NCI-H128 (cell line): Measurements from ENCODE around the gene GJA4.
"Not testable (repeated sequence)": the region's sequence is repeated elsewhere in the genome, so short reads cannot be mapped to it uniquely, and the experiment has no call there.

Experiments
- DNase-seq: peaks from one replicate; lab custom pipeline; 2025; ENCODE audit not compliant: unreplicated experiment; lab: John Stamatoyannopoulos, UW

Gene GJA4

DNA sequence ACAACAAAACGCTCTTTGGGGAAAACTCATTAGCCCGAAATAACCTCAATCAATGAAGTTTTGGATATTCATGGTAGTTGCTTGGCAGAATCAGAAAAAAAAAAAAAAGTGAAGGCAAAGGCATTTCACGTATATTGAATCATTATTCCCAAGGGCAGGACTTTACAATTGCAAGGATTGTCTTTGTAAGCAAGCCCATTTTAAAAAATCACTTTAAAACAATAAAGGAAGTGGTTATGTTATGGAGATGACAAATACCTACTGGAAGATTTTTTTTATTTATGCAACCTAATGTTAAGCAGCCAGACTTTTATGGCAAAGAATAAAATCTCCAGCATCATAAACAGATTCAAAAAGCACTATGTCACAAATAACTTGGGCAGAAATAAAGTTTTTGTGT is 23.9 kb upstream of the GJA4 start:
- no peak for DNase-seq

DNA sequence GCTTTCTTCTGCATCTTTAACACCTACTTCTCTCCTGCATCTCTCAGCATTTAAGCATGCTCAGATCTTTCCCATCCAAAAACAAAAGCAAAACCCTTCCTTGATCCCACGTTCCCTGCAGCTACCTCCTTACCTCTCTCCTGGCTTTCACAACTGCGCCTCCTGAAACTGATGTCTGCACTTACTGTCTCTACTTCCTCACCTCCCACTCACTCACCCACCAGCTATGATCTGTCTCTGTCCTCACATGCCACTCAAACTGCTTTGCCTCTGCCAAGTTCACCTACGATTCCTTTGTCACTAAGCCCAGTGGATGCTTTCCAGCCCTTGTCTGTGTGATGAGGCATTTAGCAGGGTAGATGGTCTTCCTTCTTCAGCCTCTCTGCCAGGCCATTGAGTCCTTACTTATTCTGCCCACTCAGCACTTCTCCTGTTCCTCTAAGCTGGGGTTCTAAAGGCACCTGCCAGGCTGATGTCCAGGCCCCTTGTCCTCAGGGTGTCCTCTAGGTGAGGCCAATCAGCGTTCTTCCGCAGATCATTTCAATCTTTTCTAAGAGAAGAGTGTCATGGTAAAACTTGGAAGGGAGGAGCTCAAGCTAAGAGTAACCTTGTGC is 21.8 kb upstream of the GJA4 start:
- DNase-seq: no peak

- DNase-seq: no peak
Observed at GRCh38 chr1:34771573-34772371, 21.0 kb upstream of the GJA4 start.

DNA sequence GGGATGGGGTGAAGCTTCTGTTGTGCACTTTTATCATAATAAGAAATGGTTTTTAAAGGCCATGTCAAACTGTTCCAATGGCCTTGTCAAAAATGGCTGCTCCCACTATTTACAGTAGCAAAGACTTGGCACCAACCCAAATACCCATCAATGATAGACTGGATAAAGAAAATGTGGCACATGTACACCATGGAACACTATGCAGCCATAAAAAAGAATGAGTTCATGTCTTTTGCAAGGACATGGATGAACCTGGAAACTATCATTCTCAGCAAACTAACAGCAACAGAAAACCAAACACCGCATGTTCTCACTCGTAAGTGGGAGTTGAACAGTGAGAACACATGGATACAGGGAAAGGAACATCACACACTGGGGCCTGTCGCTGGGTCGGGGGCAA is 19.7 kb upstream of the GJA4 start:
- DNase-seq: not testable (repeated sequence)

DNA sequence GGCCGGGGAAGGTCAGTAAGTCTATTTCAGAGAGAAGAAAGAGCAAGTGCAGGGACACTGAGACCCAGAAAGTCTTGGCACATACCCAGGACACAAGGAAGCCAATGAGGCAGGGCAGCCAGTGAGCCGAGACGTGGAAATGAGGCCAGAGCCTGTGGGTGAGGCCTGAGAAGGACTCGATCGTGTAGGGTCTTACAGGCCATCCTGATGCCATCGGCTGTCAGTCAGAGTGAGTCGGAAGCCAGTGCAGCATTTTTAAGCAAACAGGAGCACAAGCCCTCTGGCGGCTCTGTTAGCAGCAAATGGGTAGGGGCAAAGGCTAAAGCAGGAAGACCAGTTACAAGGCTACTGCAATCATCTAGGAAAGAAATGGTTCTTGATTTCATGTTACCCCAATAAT is 17.8 kb upstream of the GJA4 start:
- no peak for DNase-seq

GRCh38 chr1:34776911-34777310 is 15.9 kb upstream of the GJA4 start:
- DNase-seq: no peak

DNA sequence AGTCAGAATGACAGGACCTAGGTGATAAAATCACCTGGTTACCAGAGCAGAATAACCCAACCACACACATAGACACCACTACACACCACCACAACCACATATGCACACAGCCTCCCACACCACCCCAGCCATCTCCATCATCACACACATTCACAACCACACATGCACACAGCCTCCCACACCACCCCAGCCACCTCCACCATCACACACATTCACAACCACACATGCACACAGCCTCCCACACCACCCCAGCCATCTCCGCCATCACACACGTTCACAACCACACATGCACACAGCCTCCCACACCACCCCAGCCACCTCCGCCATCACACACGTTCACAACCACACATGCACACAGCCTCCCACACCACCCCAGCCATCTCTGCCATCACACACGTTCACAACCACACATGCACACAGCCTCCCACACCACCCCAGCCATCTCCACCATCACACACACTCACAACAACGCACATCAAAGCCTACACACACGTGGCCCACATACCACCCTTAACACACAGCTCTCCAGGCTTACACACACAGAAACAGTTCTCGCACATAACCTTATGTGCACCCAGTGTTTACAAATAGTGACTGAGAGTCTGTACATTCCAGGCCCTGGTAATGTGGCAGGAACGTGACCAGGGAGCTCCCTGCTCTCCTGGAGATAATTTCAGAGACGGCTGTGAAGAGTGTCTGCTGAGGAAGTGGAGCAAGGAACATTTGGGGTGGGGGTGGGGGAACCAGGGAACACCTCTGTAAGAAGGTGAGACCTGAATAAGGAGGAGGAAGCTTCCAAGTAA is 15.1 kb upstream of the GJA4 start:
- no peak for DNase-seq

- no peak for DNase-seq
Observed at GRCh38 chr1:34778381-34778780, 14.4 kb upstream of the GJA4 start.

GRCh38 chr1:34779005-34779404 is 13.8 kb upstream of the GJA4 start:
- DNase-seq: no peak

DNA sequence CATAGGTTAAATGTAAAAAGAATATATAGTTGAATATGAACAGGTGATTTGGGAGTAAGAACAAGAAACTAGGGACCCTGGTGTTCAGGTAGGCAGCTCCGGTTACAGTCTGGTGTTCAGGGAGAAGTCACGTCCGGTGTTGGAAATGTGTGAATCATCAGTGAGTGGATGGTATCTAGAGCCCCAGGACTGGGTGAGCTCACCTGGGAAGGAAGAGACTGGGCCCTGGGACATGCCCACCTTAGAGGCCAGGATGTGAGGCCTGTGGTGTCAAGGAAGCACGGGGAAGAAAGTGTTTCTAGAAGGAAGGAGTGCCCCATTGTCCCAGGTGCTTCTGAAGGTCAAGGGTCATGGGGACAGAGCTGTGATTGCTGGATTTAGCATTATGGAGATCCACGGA is 13.3 kb upstream of the GJA4 start:
- no peak for DNase-seq

- DNase-seq: no peak
Observed at GRCh38 chr1:34779962-34780361, 12.8 kb upstream of the GJA4 start.

DNA sequence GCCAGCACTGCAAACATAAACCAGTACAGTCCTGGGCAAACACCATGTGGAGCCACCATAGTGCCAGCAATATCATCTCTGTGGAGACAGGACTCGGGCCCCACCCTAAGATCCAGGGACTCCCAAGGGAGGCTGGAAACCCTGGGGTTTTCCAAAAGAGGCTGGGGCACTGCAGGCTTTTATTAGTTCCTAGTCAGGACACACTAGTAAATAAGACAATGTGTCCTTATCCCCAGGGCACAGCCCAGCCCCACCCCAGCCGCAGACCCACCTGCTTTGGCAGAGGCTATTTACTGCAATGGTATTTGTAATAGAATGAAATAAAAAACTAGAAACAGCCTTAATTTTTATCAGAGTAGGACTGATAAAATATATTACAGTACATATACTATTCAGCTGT is 12.3 kb upstream of the GJA4 start:
- DNase-seq: no peak

DNA sequence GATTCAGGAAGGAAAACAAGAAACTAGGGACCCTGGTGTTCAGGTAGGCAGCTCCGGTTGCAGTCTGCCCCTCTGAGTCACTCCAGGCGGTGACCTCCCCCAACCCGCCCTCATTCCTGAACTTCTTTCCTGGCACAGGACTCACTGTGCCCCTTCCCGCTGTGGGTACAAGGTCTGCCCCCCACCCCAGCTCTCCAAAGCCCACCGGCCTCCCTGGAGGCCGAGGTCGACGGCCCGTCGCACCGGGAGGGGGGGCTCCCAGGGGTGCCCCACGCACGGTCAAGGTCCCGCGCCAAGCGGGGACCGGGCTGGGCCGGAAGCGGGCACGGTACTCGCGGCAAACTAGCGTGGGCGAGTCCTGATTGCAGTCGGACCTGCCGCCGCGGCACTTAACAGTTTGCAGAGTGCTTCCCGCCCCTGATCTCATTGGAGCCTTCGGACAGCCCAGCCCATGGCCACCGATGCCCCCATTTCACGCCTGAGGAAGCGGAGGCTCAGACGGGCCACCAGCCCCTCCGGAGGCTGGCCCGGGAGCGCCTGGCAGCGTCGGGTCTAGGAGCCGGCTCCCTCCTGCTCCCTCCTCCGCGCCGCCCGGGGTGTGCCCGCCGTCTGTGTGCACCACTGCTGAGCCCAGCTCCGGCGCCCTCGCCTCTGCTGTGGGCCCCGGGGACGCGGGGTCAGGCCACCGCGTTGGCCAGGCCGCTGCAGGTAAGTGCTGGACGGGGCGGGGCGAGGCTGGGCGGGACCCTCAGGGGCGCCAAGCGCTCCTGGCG is 11.5 kb upstream of the GJA4 start, which contains the start of gene GJB3:
TSS of gene GJB3 (plus strand) at position 144 of the 773 bp plus-strand sequence. CDS start 3,549 bp downstream, outside the sequence.
- DNase-seq: no peak

DNA sequence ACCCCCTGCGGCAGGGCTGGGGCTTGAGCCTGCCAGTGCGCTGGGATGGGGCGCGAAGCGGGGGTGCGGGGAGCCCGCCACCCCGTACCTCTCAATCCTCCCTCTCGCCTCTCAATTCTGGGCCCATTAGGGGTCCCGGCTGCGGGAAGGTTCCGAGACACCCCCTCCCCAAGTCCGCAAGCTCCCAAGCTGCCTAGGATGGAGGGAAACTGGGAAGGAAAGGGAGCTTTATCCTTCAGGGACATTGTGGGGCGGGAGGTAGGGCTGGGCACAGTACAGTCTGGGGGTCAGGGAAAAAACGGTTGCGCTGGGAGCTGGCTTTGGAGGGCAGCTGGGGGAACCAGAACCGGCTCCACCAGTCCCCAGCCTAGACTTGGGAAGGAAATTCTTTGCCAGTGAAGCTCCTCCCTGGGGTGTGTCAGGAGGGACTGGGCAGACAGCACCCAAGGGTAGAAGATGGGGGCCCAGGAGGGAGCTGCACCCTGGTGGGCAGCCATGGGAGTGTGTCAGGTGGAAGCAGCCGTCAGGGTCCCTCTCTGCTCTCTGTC is 10.9 kb upstream of the GJA4 start:
- DNase-seq: no peak

- no peak for DNase-seq
Observed at GRCh38 chr1:34784751-34785221, 8.0 kb upstream of the GJA4 start.

DNA sequence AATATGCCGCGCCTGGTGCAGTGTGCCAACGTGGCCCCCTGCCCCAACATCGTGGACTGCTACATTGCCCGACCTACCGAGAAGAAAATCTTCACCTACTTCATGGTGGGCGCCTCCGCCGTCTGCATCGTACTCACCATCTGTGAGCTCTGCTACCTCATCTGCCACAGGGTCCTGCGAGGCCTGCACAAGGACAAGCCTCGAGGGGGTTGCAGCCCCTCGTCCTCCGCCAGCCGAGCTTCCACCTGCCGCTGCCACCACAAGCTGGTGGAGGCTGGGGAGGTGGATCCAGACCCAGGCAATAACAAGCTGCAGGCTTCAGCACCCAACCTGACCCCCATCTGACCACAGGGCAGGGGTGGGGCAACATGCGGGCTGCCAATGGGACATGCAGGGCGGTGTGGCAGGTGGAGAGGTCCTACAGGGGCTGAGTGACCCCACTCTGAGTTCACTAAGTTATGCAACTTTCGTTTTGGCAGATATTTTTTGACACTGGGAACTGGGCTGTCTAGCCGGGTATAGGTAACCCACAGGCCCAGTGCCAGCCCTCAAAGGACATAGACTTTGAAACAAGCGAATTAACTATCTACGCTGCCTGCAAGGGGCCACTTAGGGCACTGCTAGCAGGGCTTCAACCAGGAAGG is 7.4 kb upstream of the GJA4 start:
- DNase-seq: no peak

DNA sequence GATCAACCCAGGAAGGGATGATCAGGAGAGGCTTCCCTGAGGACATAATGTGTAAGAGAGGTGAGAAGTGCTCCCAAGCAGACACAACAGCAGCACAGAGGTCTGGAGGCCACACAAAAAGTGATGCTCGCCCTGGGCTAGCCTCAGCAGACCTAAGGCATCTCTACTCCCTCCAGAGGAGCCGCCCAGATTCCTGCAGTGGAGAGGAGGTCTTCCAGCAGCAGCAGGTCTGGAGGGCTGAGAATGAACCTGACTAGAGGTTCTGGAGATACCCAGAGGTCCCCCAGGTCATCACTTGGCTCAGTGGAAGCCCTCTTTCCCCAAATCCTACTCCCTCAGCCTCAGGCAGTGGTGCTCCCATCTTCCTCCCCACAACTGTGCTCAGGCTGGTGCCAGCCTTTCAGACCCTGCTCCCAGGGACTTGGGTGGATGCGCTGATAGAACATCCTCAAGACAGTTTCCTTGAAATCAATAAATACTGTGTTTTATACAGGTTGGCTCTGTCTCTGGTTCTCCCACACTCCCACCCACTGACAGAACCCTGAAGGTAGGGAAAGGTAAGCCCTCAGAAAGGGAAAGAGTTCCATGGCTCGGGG is 6.8 kb upstream of the GJA4 start:
- no peak for DNase-seq

- peak; percentile 61 for DNase-seq
Observed at GRCh38 chr1:34786521-34787325, 6.1 kb upstream of the GJA4 start.
